COLO668 (cell line): ENCODE results near the gene DYSF.

Experiments
- DNase-seq: peaks from one replicate; lab custom pipeline; 2025; ENCODE audit not compliant: unreplicated experiment; lab: John Stamatoyannopoulos, UW

The DYSF gene

DNA sequence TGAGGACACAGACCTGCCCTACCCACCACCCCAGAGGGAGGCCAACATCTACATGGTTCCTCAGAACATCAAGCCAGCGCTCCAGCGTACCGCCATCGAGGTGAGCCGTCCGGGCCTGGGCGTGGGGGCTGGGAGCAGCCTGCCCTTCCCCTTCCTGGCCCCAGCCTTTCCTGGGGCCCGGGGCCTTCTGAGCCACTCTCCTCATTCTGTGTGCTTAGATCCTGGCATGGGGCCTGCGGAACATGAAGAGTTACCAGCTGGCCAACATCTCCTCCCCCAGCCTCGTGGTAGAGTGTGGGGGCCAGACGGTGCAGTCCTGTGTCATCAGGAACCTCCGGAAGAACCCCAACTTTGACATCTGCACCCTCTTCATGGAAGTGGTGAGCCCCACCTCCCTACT is 157.9 kb downstream of the DYSF start:
- DNase-seq, result no peak

- DNase-seq, result no peak
Observed at GRCh38 chr2:71611781-71612527, 158.6 kb downstream of the DYSF start.

DNA sequence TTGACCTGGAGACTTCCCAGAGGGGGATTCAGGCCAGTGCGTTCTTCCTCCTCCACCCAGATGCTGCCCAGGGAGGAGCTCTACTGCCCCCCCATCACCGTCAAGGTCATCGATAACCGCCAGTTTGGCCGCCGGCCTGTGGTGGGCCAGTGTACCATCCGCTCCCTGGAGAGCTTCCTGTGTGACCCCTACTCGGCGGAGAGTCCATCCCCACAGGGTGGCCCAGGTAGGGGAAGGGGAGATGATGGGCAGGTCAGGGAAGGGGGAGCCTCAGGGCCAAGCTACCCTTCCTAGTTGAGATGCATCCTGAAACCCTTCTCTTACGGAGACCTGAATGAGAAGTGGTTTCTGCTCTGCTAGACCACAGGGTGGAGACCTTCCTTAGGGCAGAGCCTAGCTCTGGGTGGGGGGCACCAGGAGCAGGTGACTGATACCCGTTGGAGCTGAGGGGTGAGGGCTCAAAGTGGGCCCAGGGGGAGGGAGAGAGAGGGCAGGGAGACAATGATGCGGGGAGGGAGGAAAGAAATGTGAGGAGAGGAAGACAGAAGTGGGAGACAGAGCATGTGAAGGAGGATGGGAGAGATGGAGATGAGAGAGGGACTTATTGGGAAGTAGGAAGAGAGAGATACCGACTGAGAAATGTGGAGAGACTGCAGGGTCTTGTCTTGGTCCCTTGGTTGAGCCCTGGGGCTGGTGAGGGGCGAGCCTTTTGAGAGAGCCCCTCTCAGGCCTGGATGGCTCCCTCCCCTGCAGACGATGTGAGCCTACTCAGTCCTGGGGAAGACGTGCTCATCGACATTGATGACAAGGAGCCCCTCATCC is 159.4 kb downstream of the DYSF start:
- no peak for DNase-seq

DNA sequence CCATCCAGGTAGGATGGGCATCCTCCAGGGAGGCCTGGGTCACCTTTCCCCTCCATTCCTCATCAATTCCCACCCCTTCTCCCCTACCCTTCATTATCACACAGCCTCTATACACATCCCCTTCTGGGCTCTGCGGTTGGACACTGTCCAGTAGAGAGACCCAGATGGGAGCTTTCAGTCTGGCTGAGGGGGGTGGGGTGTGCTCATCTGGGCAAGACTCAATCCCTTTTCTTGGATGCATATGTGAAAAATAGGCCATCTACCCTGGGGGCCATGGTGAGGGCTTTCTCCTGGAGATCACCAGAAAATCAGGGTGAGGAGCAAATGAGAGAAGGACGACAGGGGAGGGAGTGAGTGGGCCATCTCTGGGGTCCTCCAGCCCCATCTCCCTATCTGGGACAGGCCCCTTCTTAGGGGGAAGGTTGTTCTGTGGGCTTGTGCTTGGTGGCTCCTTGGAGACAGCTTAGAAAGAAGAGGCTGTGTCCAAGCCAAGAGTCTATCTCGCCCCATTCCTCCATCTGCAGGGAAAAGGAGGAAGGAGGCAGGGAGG is 160.1 kb downstream of the DYSF start:
- DNase-seq, result no peak

- DNase-seq, result no peak
Observed at GRCh38 chr2:71613953-71614925, 160.9 kb downstream of the DYSF start.

- DNase-seq, result no peak
Observed at GRCh38 chr2:71614976-71615766, 161.8 kb downstream of the DYSF start.

GRCh38 chr2:71615767-71616730 is 162.7 kb downstream of the DYSF start:
- DNase-seq, result no peak

DNA sequence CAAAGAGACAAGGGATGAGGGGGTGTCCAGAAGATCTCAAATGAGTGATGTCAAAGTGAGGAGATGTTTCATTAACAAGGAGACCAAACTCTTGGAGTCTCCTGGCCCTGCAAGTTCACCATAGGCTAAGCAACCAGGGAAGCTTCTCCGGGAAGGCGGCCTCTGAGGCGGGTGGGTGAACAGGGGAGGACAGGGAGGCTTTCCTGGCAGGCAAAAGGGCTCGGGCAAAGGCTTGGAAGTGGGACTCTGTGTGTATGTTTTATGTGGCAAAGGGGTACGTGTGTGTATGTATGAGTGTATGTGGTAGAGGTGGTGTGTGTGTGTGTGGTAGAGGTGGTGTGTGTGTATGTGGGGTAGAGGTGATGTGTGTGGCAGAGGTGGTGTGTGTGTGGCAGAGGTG is 163.9 kb downstream of the DYSF start:
- no peak for DNase-seq

GRCh38 chr2:71618327-71619113 is 165.2 kb downstream of the DYSF start:
- no peak for DNase-seq

- DNase-seq, result no peak
Observed at GRCh38 chr2:71619230-71619741, 165.9 kb downstream of the DYSF start.

GRCh38 chr2:71620116-71620515 is 166.8 kb downstream of the DYSF start:
- no peak for DNase-seq

DNA sequence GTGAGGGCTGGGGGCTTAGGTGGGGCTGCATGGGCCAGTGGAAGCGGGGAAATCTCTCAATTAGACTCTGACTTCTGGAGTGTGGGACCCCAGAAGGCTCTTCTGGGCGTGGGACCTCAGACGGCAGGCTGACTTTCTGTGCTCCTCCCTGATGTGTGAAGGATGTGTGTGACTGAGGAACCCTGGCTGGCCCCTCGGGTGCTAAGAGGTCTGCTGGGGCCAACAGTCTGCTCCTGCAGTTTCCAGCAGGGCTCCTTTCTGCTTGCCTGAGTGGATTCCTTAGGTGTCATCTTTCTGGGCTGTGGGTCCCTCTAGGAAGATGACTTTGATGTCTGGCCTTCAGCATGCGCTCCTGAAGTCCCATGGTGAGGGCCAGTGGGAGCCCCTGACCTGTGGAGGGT is 167.5 kb downstream of the DYSF start:
- DNase-seq, result no peak

DNA sequence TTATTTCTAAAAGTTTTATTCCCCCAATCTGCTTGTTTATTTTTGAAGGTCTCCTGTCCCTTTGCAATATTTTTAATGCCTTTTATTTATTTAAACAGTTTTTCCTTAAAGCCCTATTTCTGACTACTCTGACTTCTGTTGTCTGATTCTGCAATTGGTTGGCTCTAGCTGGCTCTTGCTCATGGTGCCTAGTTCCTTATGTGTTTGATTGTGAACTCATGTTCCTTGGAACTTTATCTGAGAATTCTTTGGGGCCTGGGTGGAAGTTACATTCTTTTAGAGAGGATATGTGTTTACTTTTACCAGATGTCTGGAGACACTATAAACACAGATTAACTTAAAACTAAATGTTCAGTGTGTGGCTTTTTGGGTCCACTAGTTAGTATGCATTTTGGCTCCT is 175.9 kb downstream of the DYSF start:
- DNase-seq, result no peak

GRCh38 chr2:71629771-71630453 is 176.6 kb downstream of the DYSF start:
- DNase-seq, result no peak

GRCh38 chr2:71630454-71631328 is 177.3 kb downstream of the DYSF start:
- no peak for DNase-seq

DNA sequence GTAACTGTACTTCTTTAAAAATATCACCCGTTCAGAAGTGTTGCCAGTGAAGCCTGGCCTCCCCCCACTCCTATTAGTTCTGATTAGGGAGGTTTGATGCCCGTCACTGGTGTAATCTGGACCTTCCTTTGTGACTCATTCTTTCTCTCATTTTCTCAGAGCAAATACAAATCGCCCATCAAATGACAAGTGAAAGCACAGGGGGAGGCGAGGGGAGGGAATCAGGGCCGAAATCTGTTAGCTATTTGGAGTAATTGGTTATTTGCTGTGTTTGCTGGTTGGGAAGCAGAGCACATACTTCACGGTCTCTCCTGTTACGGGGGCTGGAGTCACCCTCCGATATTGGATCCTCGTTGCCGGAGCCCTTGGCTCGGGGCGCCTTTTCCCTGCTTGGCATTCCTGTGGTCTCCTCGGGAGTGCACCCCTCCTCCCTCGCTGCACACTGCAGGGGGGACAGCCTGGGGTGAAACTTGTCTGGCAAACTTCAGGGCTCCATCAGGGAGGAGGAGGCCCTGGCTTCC is 178.1 kb downstream of the DYSF start:
- DNase-seq, result no peak
